ENCODE results near the gene DLG1.

Gene DLG1

GRCh38 chr3:197329382-197329781, 31.0 kb upstream of the DLG1 start:
- no peak for TF ChIP-seq USF1 (IDR thresholded peaks at IDR 0.05)
- no peak for TF ChIP-seq REST (IDR thresholded peaks at IDR 0.05; ENCODE audit: low read depth)
- no peak for TF ChIP-seq RAD21 (IDR thresholded peaks at IDR 0.05; ENCODE audit: low read depth)
- TF ChIP-seq YY1 (IDR thresholded peaks at IDR 0.05; ENCODE audit: low read depth): no peak
- no peak for TF ChIP-seq ZBTB7A (IDR thresholded peaks at IDR 0.05; ENCODE audit: low read depth)
- no peak for TF ChIP-seq CEBPB (IDR thresholded peaks at IDR 0.05)
- no peak for TF ChIP-seq NFIC (IDR thresholded peaks at IDR 0.05)
- no peak for TF ChIP-seq TAF1 (IDR thresholded peaks at IDR 0.05; ENCODE audit: low read depth)
- TF ChIP-seq TEAD4 (IDR thresholded peaks at IDR 0.05): no peak
- no peak for TF ChIP-seq CREB1 (IDR thresholded peaks at IDR 0.05; ENCODE audit: low read depth)
- TF ChIP-seq MAX (IDR thresholded peaks at IDR 0.05): no peak
- no peak for TF ChIP-seq EP300 (IDR thresholded peaks at IDR 0.05; ENCODE audit: borderline replicate concordance)
- no peak for TF ChIP-seq EGR1 (IDR thresholded peaks at IDR 0.05)

- TF ChIP-seq FOXM1 (IDR thresholded peaks at IDR 0.05; ENCODE audit: borderline replicate concordance, low read depth) (no peak), TCF12 (IDR thresholded peaks at IDR 0.05; ENCODE audit: low read depth) (no peak), REST (IDR thresholded peaks at IDR 0.05; ENCODE audit: low read depth) (no peak), TAF1 (IDR thresholded peaks at IDR 0.05; ENCODE audit: low read depth) (no peak), CEBPB (IDR thresholded peaks at IDR 0.05) (no peak), ZBTB7A (IDR thresholded peaks at IDR 0.05; ENCODE audit: low read depth) (no peak), MAX (IDR thresholded peaks at IDR 0.05) (no peak), CREB1 (IDR thresholded peaks at IDR 0.05; ENCODE audit: low read depth) (no peak), RAD21 (IDR thresholded peaks at IDR 0.05; ENCODE audit: low read depth) (no peak), USF1 (IDR thresholded peaks at IDR 0.05) (no peak)
Measured at GRCh38 chr3:197328198-197328597, 29.8 kb upstream of the DLG1 start.

GRCh38 chr3:197327701-197328100, 29.3 kb upstream of the DLG1 start:
- TF ChIP-seq YY1 (IDR thresholded peaks at IDR 0.05; ENCODE audit: low read depth): no peak
- no peak for TF ChIP-seq TCF12 (IDR thresholded peaks at IDR 0.05; ENCODE audit: low read depth)
- no peak for TF ChIP-seq TAF1 (IDR thresholded peaks at IDR 0.05; ENCODE audit: low read depth)
- TF ChIP-seq TEAD4 (IDR thresholded peaks at IDR 0.05): no peak
- no peak for TF ChIP-seq RAD21 (IDR thresholded peaks at IDR 0.05; ENCODE audit: low read depth)
- TF ChIP-seq CREB1 (IDR thresholded peaks at IDR 0.05; ENCODE audit: low read depth): no peak
- no peak for TF ChIP-seq MAX (IDR thresholded peaks at IDR 0.05)
- TF ChIP-seq NFIC (IDR thresholded peaks at IDR 0.05): no peak
- TF ChIP-seq EGR1 (IDR thresholded peaks at IDR 0.05): no peak
- no peak for TF ChIP-seq FOXM1 (IDR thresholded peaks at IDR 0.05; ENCODE audit: borderline replicate concordance, low read depth)
- no peak for TF ChIP-seq USF1 (IDR thresholded peaks at IDR 0.05)

GRCh38 chr3:197325773-197326172, 27.4 kb upstream of the DLG1 start:
- no peak for TF ChIP-seq YY1 (IDR thresholded peaks at IDR 0.05; ENCODE audit: low read depth)
- TF ChIP-seq REST (IDR thresholded peaks at IDR 0.05; ENCODE audit: low read depth): no peak
